ENCODE measurements around the gene CXCL8. TPM values are rescaled to one million over a fixed set of nuclear protein-coding genes. Genes with fewer than 3 reads are reported as not detected.
"Not testable (repeated sequence)": the region's sequence is repeated elsewhere in the genome, so short reads cannot be mapped to it uniquely, and the experiment has no call there.

Gene CXCL8
- total RNA-seq, result 1 to 10 TPM in 1 of 2 donors, under 1 TPM in 1; 0.89 to 4.7 TPM

DNA sequence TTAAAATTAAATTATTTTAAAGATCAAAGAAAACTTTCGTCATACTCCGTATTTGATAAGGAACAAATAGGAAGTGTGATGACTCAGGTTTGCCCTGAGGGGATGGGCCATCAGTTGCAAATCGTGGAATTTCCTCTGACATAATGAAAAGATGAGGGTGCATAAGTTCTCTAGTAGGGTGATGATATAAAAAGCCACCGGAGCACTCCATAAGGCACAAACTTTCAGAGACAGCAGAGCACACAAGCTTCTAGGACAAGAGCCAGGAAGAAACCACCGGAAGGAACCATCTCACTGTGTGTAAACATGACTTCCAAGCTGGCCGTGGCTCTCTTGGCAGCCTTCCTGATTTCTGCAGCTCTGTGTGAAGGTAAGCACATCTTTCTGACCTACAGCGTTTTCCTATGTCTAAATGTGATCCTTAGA lies at the start of gene CXCL8:
TSS of gene CXCL8 (plus strand) at position 217 of the 426 bp plus-strand sequence. CDS start at position 307, 90 bp downstream.
- peak; percentile 87 for DNase-seq
- no peaks in the 10 kb centered on the region for H3K27me3 ChIP-seq
- no peaks in the 10 kb centered on the region for H3K36me3 ChIP-seq
- no peak within 1 kb of the TSS for H3K4me3 ChIP-seq
- no peaks in the 10 kb centered on the region for H3K4me1 ChIP-seq
- TF ChIP-seq, protein P1, sequence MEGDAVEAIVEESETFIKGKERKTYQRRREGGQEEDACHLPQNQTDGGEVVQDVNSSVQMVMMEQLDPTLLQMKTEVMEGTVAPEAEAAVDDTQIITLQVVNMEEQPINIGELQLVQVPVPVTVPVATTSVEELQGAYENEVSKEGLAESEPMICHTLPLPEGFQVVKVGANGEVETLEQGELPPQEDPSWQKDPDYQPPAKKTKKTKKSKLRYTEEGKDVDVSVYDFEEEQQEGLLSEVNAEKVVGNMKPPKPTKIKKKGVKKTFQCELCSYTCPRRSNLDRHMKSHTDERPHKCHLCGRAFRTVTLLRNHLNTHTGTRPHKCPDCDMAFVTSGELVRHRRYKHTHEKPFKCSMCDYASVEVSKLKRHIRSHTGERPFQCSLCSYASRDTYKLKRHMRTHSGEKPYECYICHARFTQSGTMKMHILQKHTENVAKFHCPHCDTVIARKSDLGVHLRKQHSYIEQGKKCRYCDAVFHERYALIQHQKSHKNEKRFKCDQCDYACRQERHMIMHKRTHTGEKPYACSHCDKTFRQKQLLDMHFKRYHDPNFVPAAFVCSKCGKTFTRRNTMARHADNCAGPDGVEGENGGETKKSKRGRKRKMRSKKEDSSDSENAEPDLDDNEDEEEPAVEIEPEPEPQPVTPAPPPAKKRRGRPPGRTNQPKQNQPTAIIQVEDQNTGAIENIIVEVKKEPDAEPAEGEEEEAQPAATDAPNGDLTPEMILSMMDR (IDR thresholded peaks at IDR 0.05), result no peak
- no peak within 1 kb of the TSS for H3K9ac ChIP-seq (ENCODE audit: low read depth in 2 of 2, low read length in 2 of 2)
- no peak within 1 kb of the TSS for H3K27ac ChIP-seq
- H3K9me3 ChIP-seq, result no peaks in the 10 kb centered on the region
- intact Hi-C loops (cut with DNase I), result no loop called here

DNA sequence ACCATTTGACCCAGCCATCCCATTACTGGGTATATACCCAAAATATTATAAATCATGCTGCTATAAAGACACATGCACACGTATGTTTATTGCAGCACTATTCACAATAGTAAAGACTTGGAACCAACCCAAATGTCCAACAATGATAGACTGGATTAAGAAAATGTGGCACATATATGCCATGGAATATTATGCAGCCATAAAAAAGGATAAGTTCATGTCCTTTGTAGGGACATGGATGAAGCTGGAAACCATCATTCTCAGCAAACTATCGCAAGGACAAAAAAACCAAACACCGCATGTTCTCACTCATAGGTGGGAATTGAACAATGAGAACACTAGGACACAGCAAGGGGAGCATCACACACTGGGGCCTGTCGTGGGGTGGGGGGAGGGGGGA lies 49.2 kb upstream of the CXCL8 start:
- H3K27ac ChIP-seq; H3K27me3 ChIP-seq; H3K9me3 ChIP-seq; H3K36me3 ChIP-seq; intact Hi-C loops (cut with DNase I); H3K9ac ChIP-seq (ENCODE audit: low read depth in 2 of 2, low read length in 2 of 2); DNase-seq; H3K4me3 ChIP-seq; H3K4me1 ChIP-seq: not testable (repeated sequence)

DNA sequence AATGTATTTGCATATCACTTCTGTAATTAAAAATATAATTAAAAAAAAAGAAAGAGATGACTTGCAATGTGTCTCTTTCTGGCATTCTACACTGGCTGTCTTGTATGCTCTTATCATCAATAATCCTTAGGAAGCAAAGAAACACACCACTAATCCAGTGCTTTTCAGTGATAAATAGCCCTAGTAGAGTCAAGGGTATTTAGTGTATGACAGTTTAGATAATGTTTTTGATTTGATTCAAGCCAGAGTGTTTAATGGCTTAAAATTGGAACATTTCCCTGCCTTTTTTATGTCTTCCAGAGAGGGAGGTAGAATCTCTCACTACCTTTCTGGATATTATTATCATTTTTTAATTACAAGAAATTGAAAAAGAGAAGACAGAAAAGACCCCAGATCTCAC lies 48.6 kb upstream of the CXCL8 start:
- Histone ChIP-seq H3K27ac (no peak overlapping the region), H3K27me3 (no peaks in the 10 kb centered on the region), H3K9me3 (no peaks in the 10 kb centered on the region), H3K36me3 (no peaks in the 10 kb centered on the region), H3K4me1 (no peaks in the 10 kb centered on the region), H3K9ac (ENCODE audit: low read depth in 2 of 2, low read length in 2 of 2) (no peak overlapping the region), H3K4me3 (no peak overlapping the region)
- TF ChIP-seq, protein P1 (IDR thresholded peaks at IDR 0.05), result no peak
- DNase-seq, result no peak
- intact Hi-C loops (cut with DNase I), result no loop called here

DNA sequence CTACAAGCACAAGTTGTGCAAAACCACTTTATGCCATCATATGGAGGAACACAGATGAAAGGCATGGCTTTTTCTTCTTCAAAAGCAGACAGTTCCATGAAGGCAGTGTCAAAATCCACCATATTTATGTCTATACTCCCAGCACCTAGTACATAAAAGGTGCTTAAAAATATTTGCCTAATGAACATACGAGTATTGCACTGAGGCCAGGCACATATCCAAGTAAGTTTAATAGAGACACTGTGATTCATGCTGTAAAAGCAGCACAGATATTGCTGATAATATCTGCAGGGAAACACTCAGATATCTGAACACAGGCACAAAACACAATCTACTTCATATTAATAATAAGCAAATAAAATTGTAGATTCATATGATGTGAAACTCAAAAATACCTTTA lies 48.1 kb upstream of the CXCL8 start:
- intact Hi-C loops (cut with DNase I), result no loop called here
- H3K4me3 ChIP-seq, result no peak overlapping the region
- TF ChIP-seq, protein P1 (IDR thresholded peaks at IDR 0.05), result no peak
- no peaks in the 10 kb centered on the region for H3K4me1 ChIP-seq
- DNase-seq, result no peak
- no peaks in the 10 kb centered on the region for H3K27me3 ChIP-seq
- no peak overlapping the region for H3K27ac ChIP-seq
- H3K9me3 ChIP-seq, result no peaks in the 10 kb centered on the region
- no peak overlapping the region for H3K9ac ChIP-seq (ENCODE audit: low read depth in 2 of 2, low read length in 2 of 2)
- H3K36me3 ChIP-seq, result no peaks in the 10 kb centered on the region

DNA sequence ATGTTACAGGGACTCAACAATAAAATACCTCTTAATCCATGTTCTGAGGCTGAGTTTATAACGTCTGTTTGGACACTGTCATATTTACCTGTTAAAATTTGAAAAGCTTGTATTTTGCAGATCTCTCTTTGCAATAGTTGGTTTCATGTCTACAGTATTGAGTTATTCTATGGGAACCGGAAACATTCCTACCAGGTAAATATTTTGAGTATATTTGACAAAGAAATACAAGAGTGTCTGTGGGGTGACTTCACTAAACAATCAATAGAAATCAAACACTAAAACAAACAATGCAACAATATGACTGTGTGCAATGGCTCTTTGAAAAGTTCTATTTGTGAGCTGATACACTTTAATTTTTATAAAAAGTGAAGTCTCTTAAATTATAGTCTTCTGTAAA lies 47.7 kb upstream of the CXCL8 start:
- H3K36me3 ChIP-seq, result no peaks in the 10 kb centered on the region
- TF ChIP-seq, protein P1 (IDR thresholded peaks at IDR 0.05), result no peak
- intact Hi-C loops (cut with DNase I), result no loop called here

DNA sequence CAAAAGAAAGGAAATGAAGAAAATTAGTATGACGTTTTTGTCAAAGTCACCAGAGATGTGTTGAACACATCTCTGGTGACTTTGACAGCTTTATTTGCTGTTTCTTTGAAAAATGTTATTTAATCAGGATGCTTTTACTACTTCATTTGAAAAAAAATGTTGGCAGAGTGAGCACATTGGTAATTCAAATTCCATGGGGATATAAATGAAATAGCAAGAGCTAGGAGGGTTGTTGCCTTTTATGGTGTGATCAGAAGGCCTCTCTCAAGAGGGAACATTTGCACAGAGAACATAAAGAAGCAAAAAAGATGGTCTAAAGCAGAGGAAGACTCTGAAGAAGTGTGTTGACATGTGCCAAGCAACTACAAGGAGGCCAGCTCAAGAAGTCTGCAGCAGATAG lies 46.6 kb upstream of the CXCL8 start:
- no peak for DNase-seq
- H3K4me3 ChIP-seq, result no peak overlapping the region
- H3K36me3 ChIP-seq, result no peaks in the 10 kb centered on the region
- H3K9ac ChIP-seq (ENCODE audit: low read depth in 2 of 2, low read length in 2 of 2), result no peak overlapping the region
- no peaks in the 10 kb centered on the region for H3K27me3 ChIP-seq
- no peaks in the 10 kb centered on the region for H3K9me3 ChIP-seq
- intact Hi-C loops (cut with DNase I), result no loop called here
- no peaks in the 10 kb centered on the region for H3K4me1 ChIP-seq
- TF ChIP-seq, protein P1 (IDR thresholded peaks at IDR 0.05), result no peak
- no peak overlapping the region for H3K27ac ChIP-seq

More for the DNA sequence above, 47.7 kb upstream of the CXCL8 start:
- Histone ChIP-seq H3K27ac (no peak overlapping the region), H3K9me3 (no peaks in the 10 kb centered on the region), H3K4me1 (no peaks in the 10 kb centered on the region), H3K9ac (ENCODE audit: low read depth in 2 of 2, low read length in 2 of 2) (no peak overlapping the region), H3K4me3 (no peak overlapping the region), H3K27me3 (no peaks in the 10 kb centered on the region)
- no peak for DNase-seq

Data from colonic mucosa (tissue), 4 donors.